DOHH2 (cell line): ENCODE results near the gene DCTN4.

Experiments
- H3F3A ChIP-seq: fragments of 200-600 bp; sonication (generic), shearing (Covaris generic); 2 replicates; pipeline ENCODE4 v1.6.0; 2016; ENCODE audit warnings: antibody characterized with exemption, mild to moderate bottlenecking; ENCODE audit not compliant: control insufficient read depth, insufficient read depth
- H3K27ac ChIP-seq: fragments of 200-600 bp; sonication (generic); 2 replicates; pipeline ENCODE4 v1.5.1; 2014; ENCODE audit warnings: low read depth, mild to moderate bottlenecking, low read length, moderate library complexity
- H3K27me3 ChIP-seq: fragments of 200-600 bp; sonication (generic); 2 replicates; pipeline ENCODE4 v1.6.1; 2014; ENCODE audit warnings: mild to moderate bottlenecking, low read length, mixed read lengths; ENCODE audit not compliant: control insufficient read depth
- H3K36me3 ChIP-seq: fragments of 200-600 bp; sonication (generic); 2 replicates; pipeline ENCODE4 v1.6.1; 2014; ENCODE audit warnings: mild to moderate bottlenecking, low read length, moderate library complexity, mixed read lengths; ENCODE audit not compliant: control insufficient read depth
- H3K4me1 ChIP-seq: fragments of 200-600 bp; sonication (generic); 2 replicates; pipeline ENCODE4 v1.6.1; 2014; ENCODE audit warnings: mild to moderate bottlenecking, low read length, mixed read lengths; ENCODE audit not compliant: control insufficient read depth
- H3K4me2 ChIP-seq: fragments of 200-600 bp; sonication (generic); 2 replicates; pipeline ENCODE4 v1.6.0; 2014; ENCODE audit warnings: mild to moderate bottlenecking, low read length, moderate library complexity
- H3K4me3 ChIP-seq: fragments of 200-600 bp; sonication (generic); 2 replicates; pipeline ENCODE4 v1.5.1; 2014; ENCODE audit warnings: mild to moderate bottlenecking, low read length, mixed read lengths
- H3K79me2 ChIP-seq: fragments of 200-600 bp; sonication (generic); 2 replicates; pipeline ENCODE4 v1.6.1; 2014; ENCODE audit warnings: mild to moderate bottlenecking, low read length, mixed read lengths; ENCODE audit not compliant: control insufficient read depth
- H3K9me2 ChIP-seq: fragments of 200-600 bp; sonication (generic); replicated peaks from 2 replicates; pipeline ENCODE4 v1.6.1; 2014; ENCODE audit warnings: mild to moderate bottlenecking, low read length, mixed read lengths; ENCODE audit not compliant: control insufficient read depth
- H3K9me3 ChIP-seq: fragments of 200-600 bp; sonication (generic); 2 replicates; pipeline ENCODE4 v1.6.1; 2014; ENCODE audit warnings: antibody characterized with exemption, low read length, mixed read lengths; ENCODE audit not compliant: control insufficient read depth, insufficient read depth
- H4K20me1 ChIP-seq: fragments of 200-600 bp; sonication (generic); 2 replicates; pipeline ENCODE4 v1.6.0; 2014; ENCODE audit warnings: low read depth, mild to moderate bottlenecking, antibody characterized with exemption, low read length, moderate library complexity; ENCODE audit not compliant: control insufficient read depth, insufficient read depth
- CTCF ChIP-seq: fragments of 200-600 bp; sonication (generic); IDR thresholded peaks from one replicate; pipeline ENCODE4 v1.5.1; 2014; ENCODE audit warnings: antibody characterized with exemption, mild to moderate bottlenecking, low read depth, low read length; ENCODE audit not compliant: poor library complexity, severe bottlenecking
- EZH2phosphoT487 ChIP-seq: fragments of 200-600 bp; sonication (generic); IDR thresholded peaks from 2 replicates; pipeline ENCODE4 v1.6.1; 2017; ENCODE audit warnings: borderline replicate concordance, mild to moderate bottlenecking, antibody characterized with exemption, low read length, moderate library complexity, mixed read lengths

The DCTN4 gene

DNA sequence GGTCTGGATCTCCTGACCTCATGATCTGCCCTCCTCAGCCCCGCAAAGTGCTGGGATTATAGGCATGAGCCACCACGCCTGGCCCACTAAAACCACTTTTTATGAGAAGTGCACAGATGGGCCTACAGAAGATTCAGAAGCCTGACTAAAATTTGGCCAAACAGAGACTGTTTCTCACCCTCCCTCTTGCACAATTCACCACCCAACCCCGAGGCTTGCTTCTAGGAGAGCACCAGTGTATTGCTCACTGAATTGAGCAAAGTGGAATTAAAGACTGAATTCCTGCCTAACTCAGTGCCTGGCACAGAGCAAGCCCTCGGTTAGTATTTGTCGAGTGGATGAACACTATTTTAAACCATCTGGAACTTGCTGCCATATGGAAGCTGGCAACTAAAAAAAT lies 3.4 kb upstream of the DCTN4 start:
- Histone ChIP-seq H3K36me3 (peaks cover 5% of the 10 kb centered on the region), H3K27ac (no peak overlapping the region), H4K20me1 (no peaks in the 10 kb centered on the region), H3K4me1 (peaks cover 17% of the 10 kb centered on the region), H3K79me2 (peaks cover 11% of the 10 kb centered on the region), H3K9me3 (peaks cover 7% of the 10 kb centered on the region; the same call in 1 of the 2 replicates), H3K4me2 (no peak overlapping the region), H3K27me3 (no peaks in the 10 kb centered on the region), H3K9me2 (no peaks in the 10 kb centered on the region), H3F3A (no peaks in the 10 kb centered on the region), H3K4me3 (no peak overlapping the region)
- TF ChIP-seq CTCF (no peak), EZH2phosphoT487 (no peak)

DNA sequence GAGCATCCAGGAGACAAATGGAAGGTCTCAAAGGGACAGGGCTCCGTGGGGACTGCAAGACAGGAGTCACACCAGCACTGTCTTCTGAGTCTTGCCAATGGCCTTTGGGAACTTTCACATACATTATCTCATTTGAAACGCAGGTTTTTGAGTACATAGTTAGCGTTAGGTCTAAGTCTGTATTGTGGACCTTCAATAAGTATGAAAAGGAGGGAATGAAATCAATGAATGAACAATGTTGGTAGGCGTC lies 442 bp upstream of the DCTN4 start:
- Histone ChIP-seq H3K9me3 (peaks cover 7% of the 10 kb centered on the region; the same call in 1 of the 2 replicates), H3K36me3 (peaks cover 33% of the 10 kb centered on the region), H3F3A (no peaks in the 10 kb centered on the region), H3K79me2 (peaks cover 35% of the 10 kb centered on the region), H4K20me1 (no peaks in the 10 kb centered on the region), H3K9me2 (no peaks in the 10 kb centered on the region), H3K27ac (peak overlapping the region; percentile 80), H3K27me3 (no peaks in the 10 kb centered on the region), H3K4me3 (peak overlapping the region; percentile 92), H3K4me2 (peak overlapping the region; percentile 84), H3K4me1 (peaks cover 14% of the 10 kb centered on the region)
- no peak for TF ChIP-seq EZH2phosphoT487
- no peak for TF ChIP-seq CTCF

DNA sequence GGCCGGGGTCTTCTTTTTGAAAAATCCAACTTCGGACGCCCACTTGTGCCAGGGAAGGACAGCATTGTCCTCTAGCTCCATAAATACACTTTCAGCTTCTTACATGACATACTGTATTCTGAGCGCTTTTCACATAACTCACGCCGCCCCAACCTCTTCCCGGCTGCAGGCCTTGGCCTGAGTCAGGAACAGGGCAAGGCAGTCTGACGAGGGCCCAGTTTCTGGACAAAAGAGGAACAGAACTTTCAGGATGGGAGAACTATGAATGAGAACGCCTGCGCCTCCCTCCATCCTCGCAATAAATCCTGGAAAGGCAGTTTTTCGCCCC lies 650 bp downstream of the DCTN4 start:
- H3F3A ChIP-seq = no peaks in the 10 kb centered on the region
- peaks cover 7% of the 10 kb centered on the region; the same call in 1 of the 2 replicates for H3K9me3 ChIP-seq
- peak overlapping the region; percentile 92 for H3K4me3 ChIP-seq
- peak overlapping the region; percentile 80 for H3K27ac ChIP-seq
- no peaks in the 10 kb centered on the region for H3K27me3 ChIP-seq
- peaks cover 44% of the 10 kb centered on the region for H3K36me3 ChIP-seq
- H4K20me1 ChIP-seq = no peaks in the 10 kb centered on the region
- H3K4me2 ChIP-seq = peak overlapping the region; percentile 84
- peaks cover 41% of the 10 kb centered on the region for H3K79me2 ChIP-seq
- TF ChIP-seq CTCF (no peak), EZH2phosphoT487 (no peak)
- peaks cover 14% of the 10 kb centered on the region for H3K4me1 ChIP-seq
- H3K9me2 ChIP-seq = no peaks in the 10 kb centered on the region
